SK-N-SH (cell line): ENCODE measurements around the gene AHCYL1.

Experiments
- CHD2 ChIP-seq: fragments of 150-350 bp; IDR thresholded peaks from 2 replicates; pipeline ENCODE4 v1.6.1; 2018; ENCODE audit warnings: low read length; ENCODE audit not compliant: partially characterized antibody
- CTCF ChIP-seq: fragments of 200-600 bp; sonication (generic); IDR thresholded peaks from 2 replicates; pipeline ENCODE4 v1.6.1; 2017; ENCODE audit warnings: antibody characterized with exemption, mild to moderate bottlenecking, moderate library complexity
- EP300 ChIP-seq, 2 experiments: IDR thresholded peaks; 2 replicates each; pipeline versions ENCODE4 v1.4.0 to v1.6.1; 2012; ENCODE audit warnings: borderline replicate concordance in 1 of 2, low read depth in 1 of 2, low read length in 1 of 2
- JUND ChIP-seq: IDR thresholded peaks from 2 replicates; pipeline ENCODE4 v1.4.0; 2012
- MAX ChIP-seq: IDR thresholded peaks from 2 replicates; pipeline ENCODE4 v1.4.0; 2012; ENCODE audit warnings: low read depth
- POLR2AphosphoS5 ChIP-seq: IDR thresholded peaks from 2 replicates; pipeline ENCODE4 v1.6.1; 2012; ENCODE audit warnings: low read depth, low read length
- RCOR1 ChIP-seq: fragments of 150-350 bp; IDR thresholded peaks from 2 replicates; pipeline ENCODE4 v1.6.1; 2017; ENCODE audit warnings: antibody characterized with exemption, low read length
- REST ChIP-seq: IDR thresholded peaks from 2 replicates; pipeline ENCODE4 v1.6.1; 2012; ENCODE audit warnings: mild to moderate bottlenecking, low read depth, low read length, moderate library complexity
- SIN3A ChIP-seq: IDR thresholded peaks from 2 replicates; pipeline ENCODE4 v1.6.1; 2012; ENCODE audit warnings: low read depth, mild to moderate bottlenecking, low read length, moderate library complexity, borderline replicate concordance
- TAF1 ChIP-seq: IDR thresholded peaks from 2 replicates; pipeline ENCODE4 v1.6.1; 2012; ENCODE audit warnings: low read depth, mild to moderate bottlenecking, low read length, moderate library complexity, borderline replicate concordance
- TEAD4 ChIP-seq: IDR thresholded peaks from 2 replicates; pipeline ENCODE4 v1.4.0; 2012; ENCODE audit warnings: mild to moderate bottlenecking, borderline replicate concordance; ENCODE audit not compliant: insufficient read depth
- USF2 ChIP-seq: fragments of 150-350 bp; IDR thresholded peaks from 2 replicates; pipeline ENCODE4 v1.6.1; 2017; ENCODE audit warnings: antibody characterized with exemption, low read length, low read depth, borderline replicate concordance
- YY1 ChIP-seq: IDR thresholded peaks from 2 replicates; pipeline ENCODE4 v1.4.0; 2012; ENCODE audit warnings: low read depth, mild to moderate bottlenecking

GRCh38 chr1:109963864-109964263, 20.7 kb upstream of the AHCYL1 start:
- TF ChIP-seq MAX = no peak
- no peak for TF ChIP-seq CTCF
- no peak for TF ChIP-seq RCOR1
- no peak for TF ChIP-seq REST
- TF ChIP-seq SIN3A = no peak
- no peak for TF ChIP-seq JUND
- TF ChIP-seq EP300 (IDR thresholded peaks at IDR 0.05; ENCODE audit: borderline replicate concordance in 1 of 2, low read depth in 1 of 2, low read length in 1 of 2) = no peak
- TF ChIP-seq CHD2 = no peak
- TF ChIP-seq POLR2AphosphoS5 = no peak
- no peak for TF ChIP-seq TAF1
- no peak for TF ChIP-seq USF2
- TF ChIP-seq YY1 = no peak
- no peak for TF ChIP-seq TEAD4
